GM12875 (cell line): Measurements from ENCODE around the gene GPR21.

Experiments
- H3K4me3 ChIP-seq: one replicate; pipeline ENCODE4 v1.5.1; 2011; ENCODE audit warnings: low read depth, low read length, control low read depth
- TF ChIP-seq, protein P1 (sequence below): IDR thresholded peaks from 2 replicates; pipeline ENCODE4 v1.5.1; 2011; ENCODE audit warnings: low read depth, mild to moderate bottlenecking, control low read depth, inconsistent platforms, low read length, moderate library complexity, borderline replicate concordance; ENCODE audit not compliant: insufficient read depth

GPR21 gene

DNA sequence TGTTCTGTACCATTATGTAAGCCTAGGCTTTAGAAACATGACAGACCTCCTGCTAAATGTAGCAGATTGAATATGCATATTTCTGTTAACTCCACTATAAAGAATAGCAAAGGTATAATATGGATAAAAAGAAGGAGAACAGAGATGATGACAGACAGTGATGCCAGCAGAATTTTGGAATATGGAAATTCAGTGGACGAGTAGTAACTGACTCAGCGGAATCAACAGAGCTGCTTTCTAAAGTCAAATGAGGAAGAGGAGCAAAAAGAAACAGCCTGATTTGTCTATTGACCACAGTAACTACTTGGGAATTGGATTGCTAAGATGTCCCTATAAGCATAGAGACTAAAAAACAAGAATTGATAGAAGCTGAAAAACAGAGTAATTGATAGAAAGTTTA, 8.0 kb downstream of the GPR21 start:
- H3K4me3 ChIP-seq = no peak overlapping the region
- TF ChIP-seq, protein P1, sequence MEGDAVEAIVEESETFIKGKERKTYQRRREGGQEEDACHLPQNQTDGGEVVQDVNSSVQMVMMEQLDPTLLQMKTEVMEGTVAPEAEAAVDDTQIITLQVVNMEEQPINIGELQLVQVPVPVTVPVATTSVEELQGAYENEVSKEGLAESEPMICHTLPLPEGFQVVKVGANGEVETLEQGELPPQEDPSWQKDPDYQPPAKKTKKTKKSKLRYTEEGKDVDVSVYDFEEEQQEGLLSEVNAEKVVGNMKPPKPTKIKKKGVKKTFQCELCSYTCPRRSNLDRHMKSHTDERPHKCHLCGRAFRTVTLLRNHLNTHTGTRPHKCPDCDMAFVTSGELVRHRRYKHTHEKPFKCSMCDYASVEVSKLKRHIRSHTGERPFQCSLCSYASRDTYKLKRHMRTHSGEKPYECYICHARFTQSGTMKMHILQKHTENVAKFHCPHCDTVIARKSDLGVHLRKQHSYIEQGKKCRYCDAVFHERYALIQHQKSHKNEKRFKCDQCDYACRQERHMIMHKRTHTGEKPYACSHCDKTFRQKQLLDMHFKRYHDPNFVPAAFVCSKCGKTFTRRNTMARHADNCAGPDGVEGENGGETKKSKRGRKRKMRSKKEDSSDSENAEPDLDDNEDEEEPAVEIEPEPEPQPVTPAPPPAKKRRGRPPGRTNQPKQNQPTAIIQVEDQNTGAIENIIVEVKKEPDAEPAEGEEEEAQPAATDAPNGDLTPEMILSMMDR = no peak

DNA sequence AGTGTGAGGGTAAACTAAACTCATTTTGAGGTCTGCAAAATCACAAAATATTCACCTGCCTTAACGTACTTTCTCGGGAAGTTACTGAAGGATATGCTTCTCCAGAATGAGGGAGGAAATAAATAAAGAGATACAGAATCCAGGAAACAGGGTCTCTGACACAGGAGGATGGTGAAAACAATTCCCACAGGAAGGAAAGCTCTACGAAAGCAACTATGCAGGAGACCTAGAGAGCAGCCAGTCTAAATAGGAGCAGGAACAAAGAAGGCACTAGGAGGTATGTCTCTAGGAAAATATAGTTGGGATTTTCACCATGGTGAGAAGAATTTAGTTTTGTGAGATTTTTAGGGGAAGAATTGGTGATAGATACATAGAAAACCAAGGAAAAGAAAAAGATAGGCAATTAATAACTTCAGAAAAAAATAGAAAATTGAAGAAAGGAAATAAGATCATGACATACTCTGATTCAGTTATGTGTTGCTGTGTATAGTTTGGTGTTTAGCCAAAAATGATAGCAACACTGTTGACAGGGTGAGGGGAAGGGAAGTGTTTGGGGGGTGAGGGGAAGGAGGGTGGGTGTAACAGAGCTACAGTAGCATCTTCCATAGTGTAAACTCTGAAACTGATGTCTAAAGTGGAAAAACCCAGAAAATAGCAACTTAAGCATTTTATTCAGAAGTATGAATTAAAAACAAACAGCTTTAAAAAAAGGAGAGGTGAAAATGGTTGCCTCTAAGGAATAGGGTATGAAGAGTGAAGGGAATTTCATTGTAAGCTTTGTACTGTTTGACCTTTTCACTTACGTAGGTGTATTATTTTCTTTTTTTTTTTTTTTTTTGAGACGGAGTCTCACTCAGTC, 9.8 kb downstream of the GPR21 start:
- H3K4me3 ChIP-seq = no peak overlapping the region
- TF ChIP-seq, protein P1 = no peak

DNA sequence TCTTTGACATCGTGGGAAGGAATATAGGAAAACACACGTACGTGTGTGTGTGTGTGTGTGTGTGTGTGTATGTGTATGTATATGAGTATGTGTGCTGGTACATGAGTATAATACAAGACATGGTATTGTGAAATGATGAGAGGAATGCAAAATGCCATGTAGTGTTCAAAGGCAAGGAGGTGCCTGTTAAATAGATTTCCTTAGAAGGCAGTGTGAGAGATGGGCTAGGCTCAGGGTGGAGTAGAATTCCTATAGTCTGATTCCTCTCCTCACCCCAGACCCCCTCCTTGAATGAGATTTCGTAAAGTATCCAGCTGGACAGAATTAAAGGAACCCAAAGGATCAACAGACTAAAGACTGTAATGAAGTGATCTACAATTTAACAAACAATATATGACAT, 11.1 kb downstream of the GPR21 start:
- TF ChIP-seq, protein P1 = no peak
- no peak overlapping the region for H3K4me3 ChIP-seq

DNA sequence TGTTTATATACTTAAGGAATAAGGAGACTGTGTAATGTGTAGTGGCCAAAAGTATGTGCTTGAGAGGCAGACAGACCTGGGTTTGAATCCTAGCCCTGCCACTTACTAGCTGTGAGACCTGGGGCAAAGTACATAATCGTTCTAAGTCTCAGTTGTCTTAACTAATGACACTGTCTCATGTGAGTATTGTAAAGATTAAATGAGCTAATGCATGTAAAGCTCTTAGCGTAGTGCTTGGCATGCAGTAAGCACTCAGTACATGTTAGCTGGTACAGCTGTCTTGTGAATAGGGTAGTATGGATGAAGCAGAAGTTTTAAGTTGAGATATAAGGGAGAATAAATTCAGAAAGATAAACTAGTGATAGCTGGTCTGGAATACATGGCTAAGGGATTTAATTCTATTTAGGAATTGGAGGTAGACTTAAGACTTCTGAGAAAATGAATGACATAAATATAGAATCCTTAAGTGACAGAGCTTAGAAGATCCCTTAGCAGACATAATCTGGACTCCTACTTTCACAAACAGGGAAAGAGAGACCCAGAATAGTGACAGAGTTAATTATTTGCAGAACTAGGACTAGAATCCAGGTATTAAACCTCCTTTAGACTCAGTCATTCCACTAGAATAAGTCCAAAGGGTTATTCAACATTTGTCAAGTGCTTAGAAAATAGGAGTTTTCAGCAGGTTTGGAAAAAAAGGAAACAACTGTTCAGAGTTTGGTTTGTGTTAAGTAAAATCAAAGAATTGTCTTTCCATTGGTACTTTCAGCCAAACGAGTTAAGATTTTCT, 13.1 kb downstream of the GPR21 start:
- TF ChIP-seq, protein P1 = no peak
- H3K4me3 ChIP-seq = no peak overlapping the region

DNA sequence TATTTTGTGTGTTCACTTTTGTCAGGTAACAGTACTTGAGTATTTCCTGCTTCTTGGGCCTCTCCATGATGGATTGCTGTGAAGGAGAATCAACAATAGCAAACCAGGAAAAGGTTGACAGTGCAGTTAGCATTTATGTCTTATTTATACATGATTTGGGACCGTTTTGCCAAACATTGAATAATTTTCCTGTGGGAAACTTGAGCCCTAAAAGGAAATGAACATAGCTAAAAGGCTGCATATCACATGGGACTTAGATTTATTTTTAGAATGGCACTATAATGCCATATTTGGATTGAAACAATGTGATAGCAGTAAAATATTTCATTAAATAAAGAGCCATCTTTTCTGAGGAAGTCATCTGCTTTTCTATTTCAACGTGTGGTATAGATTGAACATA, 15.3 kb downstream of the GPR21 start:
- TF ChIP-seq, protein P1 = no peak

DNA sequence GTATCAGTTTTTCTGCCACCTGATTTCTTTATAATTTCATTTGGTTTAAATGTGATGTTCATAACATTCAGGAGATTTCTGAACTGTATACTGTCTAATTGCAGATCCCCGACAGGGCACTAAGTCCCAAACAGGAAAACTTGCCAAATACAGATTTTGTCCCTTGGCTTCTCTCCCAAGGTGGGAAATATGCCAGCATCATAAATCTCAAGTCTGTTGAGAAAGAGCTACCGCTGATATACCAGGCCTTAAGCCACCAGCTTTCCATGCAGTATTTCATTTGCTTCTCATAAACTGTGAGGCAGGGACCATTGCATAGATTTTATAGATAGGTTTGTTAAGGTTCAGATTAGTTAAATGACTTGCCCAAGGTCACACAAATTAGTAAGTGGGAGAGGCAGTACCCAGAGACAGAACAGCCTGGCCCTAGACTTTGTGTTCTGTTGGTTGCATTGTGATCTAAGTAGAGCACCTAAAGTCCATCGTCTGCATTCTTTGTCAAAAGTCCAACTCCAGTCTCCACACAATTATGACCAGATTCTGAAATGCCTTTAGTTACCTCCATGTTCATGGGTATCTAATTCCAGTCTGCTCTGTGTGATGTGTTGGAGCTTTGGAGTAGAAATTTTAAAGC, 16.2 kb downstream of the GPR21 start:
- TF ChIP-seq, protein P1 = no peak
- no peak overlapping the region for H3K4me3 ChIP-seq

More for the DNA sequence above, 15.3 kb downstream of the GPR21 start:
- no peak overlapping the region for H3K4me3 ChIP-seq
